GM10266 (cell line): ENCODE data around the gene KLK3.
A peak's percentile ranks its signal among the peaks of the same experiment; 100 is the strongest.

ENCODE experiments used
- DNase-seq: peaks from one replicate; pipeline ENCODE4 v3.0.0; 2012; ENCODE audit errors: extremely low spot score
- CTCF ChIP-seq: IDR thresholded peaks from 2 replicates; pipeline ENCODE4 v1.5.1; 2012; ENCODE audit warnings: mild to moderate bottlenecking, low read depth; ENCODE audit not compliant: control insufficient read depth, insufficient read depth; ENCODE audit errors: missing control alignments

Gene KLK3

GRCh38 chr19:50877338-50877737, 22.6 kb downstream of the KLK3 start:
- TF ChIP-seq CTCF, result no peak
- no peak for DNase-seq

- no peak for DNase-seq
- no peak for TF ChIP-seq CTCF
These were observed 24.1 kb downstream of the KLK3 start for GRCh38 chr19:50878851-50879250.

- no peak for DNase-seq
- no peak for TF ChIP-seq CTCF
These were observed 25.5 kb downstream of the KLK3 start for GRCh38 chr19:50880241-50880640.

GRCh38 chr19:50882188-50882587, 27.5 kb downstream of the KLK3 start:
- no peak for DNase-seq
- TF ChIP-seq CTCF, result peak; percentile 27

GRCh38 chr19:50889638-50890037, 34.9 kb downstream of the KLK3 start:
- TF ChIP-seq CTCF, result no peak

GRCh38 chr19:50890422-50891252, 35.9 kb downstream of the KLK3 start:
- no peak for DNase-seq
- TF ChIP-seq CTCF, result no peak

More at GRCh38 chr19:50889638-50890037, 34.9 kb downstream of the KLK3 start:
- DNase-seq, result no peak

- no peak for DNase-seq
- no peak for TF ChIP-seq CTCF
These were observed 36.5 kb downstream of the KLK3 start for GRCh38 chr19:50891253-50891625.
